ENCODE measurements around the gene WBP11.

- peak; percentile 22 for TF ChIP-seq CTCF (IDR thresholded peaks at IDR 0.05; ENCODE audit: low read depth, low read length)
- no peak for TF ChIP-seq MAX (IDR thresholded peaks at IDR 0.05; ENCODE audit: low read depth, low read length)
- TF ChIP-seq POLR2A (IDR thresholded peaks at IDR 0.05; ENCODE audit: extremely low read depth, insufficient read length): no peak
- TF ChIP-seq MYC (IDR thresholded peaks at IDR 0.05; ENCODE audit: low read depth, low read length): no peak
Observed at GRCh38 chr12:14756334-14757143, 46.7 kb downstream of the WBP11 start.

Data from NB4 (cell line).